Prostate gland (tissue), 2 donors: Measurements from ENCODE around the gene SYNJ2. TPM values are rescaled to one million over a fixed set of nuclear protein-coding genes. Genes with fewer than 3 reads are reported as not detected.
A peak's percentile ranks its signal among the peaks of the same experiment; 100 is the strongest.

Experiments used
- DNase-seq: peaks from one replicate; pipeline ENCODE4 v3.0.0-alpha.2; 2019; ENCODE audit warnings: low spot score
- H3K27ac ChIP-seq, 2 donors: fragments of 200-600 bp; sonication (generic); 2 replicates each; pipeline ENCODE4 v1.5.1; 2017 to 2019
- H3K27me3 ChIP-seq: fragments of 200-600 bp; sonication (generic); replicated peaks from 2 replicates; pipeline ENCODE4 v1.5.1; 2019; ENCODE audit not compliant: insufficient read depth
- H3K36me3 ChIP-seq, 2 donors: fragments of 200-600 bp; sonication (generic); 1 replicate in 1 of 2; 2 replicates in 1 of 2; pipeline versions ENCODE4 v1.5.1 to v1.8.1; 2017 to 2019
- H3K4me1 ChIP-seq: fragments of 200-600 bp; sonication (generic); replicated peaks from 2 replicates; pipeline ENCODE4 v1.5.1; 2019
- H3K4me3 ChIP-seq, 2 donors: fragments of 200-600 bp; sonication (generic); 2 replicates each; pipeline ENCODE4 v1.5.1; 2017 to 2019
- H3K9me3 ChIP-seq: fragments of 200-600 bp; sonication (generic); 2 replicates; pipeline ENCODE4 v1.5.1; 2017
- CTCF ChIP-seq, 4 experiments: fragments of 200-600 bp in 2 of 4; fragments of 450-650 bp in 2 of 4; sonication (generic) in 2 of 4; IDR thresholded peaks; 1 replicate in 3 of 4; 2 replicates in 1 of 4; pipeline ENCODE4 v1.5.1; 2016 to 2019; ENCODE audit warnings: antibody characterized with exemption in 4 of 4, mild to moderate bottlenecking in 2 of 4, moderate library complexity in 2 of 4
- POLR2A ChIP-seq: fragments of 450-650 bp; IDR thresholded peaks from one replicate; pipeline ENCODE4 v1.6.1; 2016; ENCODE audit warnings: antibody characterized with exemption, mild to moderate bottlenecking
- POLR2AphosphoS5 ChIP-seq: sonication (generic); formaldehyde crosslinking; IDR thresholded peaks from one replicate; pipeline ENCODE4 v1.6.1; 2017; ENCODE audit warnings: antibody characterized with exemption
- WGBS: methylation state at CpG from one replicate; pipeline ENCODE4 v1.1.5; 2018; 5-methylcytosine and 5-hydroxymethylcytosine counted together
- intact Hi-C: fragments of 100-400 bp; cut with DNase I; formaldehyde crosslinking; loops from one replicate; pipeline ENCODE4 v1.14.2; 2022
- total RNA-seq, 2 donors: library from RNA; depleted of rRNA; stranded (reverse); fragments of >200 nt; gene quantifications; one replicate each; pipeline ENCODE4 v1.1.0, GENCODE V29; 2016

The SYNJ2 gene
- total RNA-seq, 2 donors from 2014 or later = 19.7 to 19.9 TPM

GRCh38 chr6:158037021-158037420, 55.4 kb downstream of the SYNJ2 start:
- H3K4me1 ChIP-seq = peaks cover 16% of the 10 kb centered on the region
- TF ChIP-seq CTCF (IDR thresholded peaks at IDR 0.05) (no peak), POLR2A (no peak), POLR2AphosphoS5 (no peak)
- H3K4me3 ChIP-seq = no peak overlapping the region
- intact Hi-C loops = no loop called here
- peaks cover 0 to 6% of the 10 kb centered on the region in 2 donors for H3K36me3 ChIP-seq
- no peak for DNase-seq
- no peaks in the 10 kb centered on the region for H3K9me3 ChIP-seq
- 95% methylated on average over 12 of the region's 12 CpGs for WGBS
- H3K27ac ChIP-seq = no peak overlapping the region
- no peaks in the 10 kb centered on the region for H3K27me3 ChIP-seq

GRCh38 chr6:158037771-158038170, 56.1 kb downstream of the SYNJ2 start:
- no peak for DNase-seq
- WGBS = 85% methylated on average over 10 of the region's 10 CpGs
- TF ChIP-seq POLR2A (no peak), POLR2AphosphoS5 (peak; percentile 21)
- Histone ChIP-seq H3K36me3 (peaks cover 0 to 6% of the 10 kb centered on the region in 2 donors), H3K27me3 (no peaks in the 10 kb centered on the region), H3K27ac (no peak overlapping the region), H3K9me3 (no peaks in the 10 kb centered on the region), H3K4me1 (peaks cover 21% of the 10 kb centered on the region), H3K4me3 (no peak overlapping the region)
- intact Hi-C loops = no loop called here

DNA sequence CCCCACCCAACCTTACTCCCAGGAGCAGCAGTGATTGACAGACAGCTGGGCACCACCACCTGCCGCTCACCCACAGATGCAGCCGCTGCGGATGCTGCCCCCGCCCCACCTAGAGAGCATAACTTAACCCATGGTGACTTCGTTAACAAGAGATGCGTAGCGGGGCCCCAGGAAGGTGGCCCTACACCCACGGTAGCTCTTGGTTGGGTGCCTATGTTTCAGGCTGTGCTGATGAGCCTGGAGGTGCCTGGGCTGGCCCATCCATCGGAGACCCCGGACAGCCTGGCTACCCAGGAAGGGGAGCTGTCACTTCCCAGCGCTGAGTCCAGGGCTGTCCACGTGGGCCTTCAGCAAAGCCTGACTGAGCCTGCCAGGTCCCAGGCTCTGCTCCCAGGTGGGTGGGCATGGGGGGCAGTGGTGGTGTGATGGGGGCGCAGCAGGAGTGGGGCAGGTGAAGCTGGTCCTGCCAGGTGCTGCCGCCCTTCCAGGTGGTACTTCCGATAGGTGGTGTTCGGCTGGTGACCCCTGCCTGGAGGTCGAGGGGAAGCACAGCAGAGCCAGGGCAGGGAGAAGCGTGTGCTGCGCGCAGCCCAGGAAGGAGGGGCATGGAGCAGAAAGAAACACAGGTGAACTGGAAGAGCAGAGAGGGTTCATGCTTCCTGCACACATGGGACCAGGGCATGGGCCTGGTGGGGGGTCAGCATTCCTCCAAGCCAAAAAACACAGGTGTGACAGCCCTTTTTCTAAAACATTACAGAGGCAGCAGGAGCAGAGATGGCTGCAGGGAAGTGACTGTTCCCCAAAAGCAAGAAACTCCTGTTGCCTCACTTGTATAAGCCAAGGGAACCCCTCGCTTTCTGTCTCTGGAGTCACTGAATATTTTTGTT, 56.9 kb downstream of the SYNJ2 start:
- Histone ChIP-seq H3K36me3 (peaks cover 0 to 2% of the 10 kb centered on the region in 2 donors), H3K27me3 (no peaks in the 10 kb centered on the region), H3K27ac (no peak overlapping the region), H3K4me1 (peaks cover 25% of the 10 kb centered on the region), H3K4me3 (no peak overlapping the region), H3K9me3 (no peaks in the 10 kb centered on the region)
- intact Hi-C loops = no loop called here
- WGBS = 97% methylated on average over 10 of the region's 21 CpGs
- TF ChIP-seq POLR2AphosphoS5 (no peak), CTCF (IDR thresholded peaks at IDR 0.05) (no peak), POLR2A (no peak)
- DNase-seq = no peak

DNA sequence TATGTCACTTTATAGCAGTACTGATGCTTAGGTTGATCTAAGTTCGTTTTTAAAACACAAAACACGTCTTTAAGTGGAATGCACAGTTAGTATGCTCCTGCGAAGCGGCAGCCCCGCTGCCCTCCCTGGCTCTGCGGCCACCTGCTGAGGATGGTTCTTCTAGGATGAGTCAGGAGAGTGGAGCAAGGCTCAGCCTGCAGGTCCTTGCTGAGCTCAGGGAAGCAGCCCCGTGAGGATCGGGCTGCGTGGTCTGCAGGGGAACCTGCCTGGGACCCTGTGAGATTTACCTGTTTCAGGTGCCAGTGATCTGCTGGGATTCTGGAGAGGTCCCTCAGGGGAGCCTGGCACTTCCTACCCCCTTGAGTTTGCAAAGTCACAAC, 57.5 kb downstream of the SYNJ2 start:
- Histone ChIP-seq H3K36me3 (no peaks in the 10 kb centered on the region), H3K27ac (no peak overlapping the region), H3K9me3 (no peaks in the 10 kb centered on the region), H3K4me1 (peaks cover 30% of the 10 kb centered on the region), H3K27me3 (no peaks in the 10 kb centered on the region), H3K4me3 (no peak overlapping the region)
- intact Hi-C loops = no loop called here
- WGBS = 91% methylated on average over 9 of the region's 9 CpGs
- no peak for DNase-seq
- TF ChIP-seq CTCF (IDR thresholded peaks at IDR 0.05) (no peak), POLR2A (no peak), POLR2AphosphoS5 (no peak)

GRCh38 chr6:158039571-158040050, 57.9 kb downstream of the SYNJ2 start:
- Histone ChIP-seq H3K27ac (peak overlapping the region in 1 of 2 donors; percentile 82), H3K9me3 (no peaks in the 10 kb centered on the region), H3K36me3 (no peaks in the 10 kb centered on the region), H3K27me3 (no peaks in the 10 kb centered on the region), H3K4me1 (peaks cover 30% of the 10 kb centered on the region), H3K4me3 (no peak overlapping the region)
- DNase-seq = no peak
- 84% methylated on average over 17 of the region's 17 CpGs for WGBS
- TF ChIP-seq CTCF (IDR thresholded peaks at IDR 0.05) (no peak), POLR2A (no peak), POLR2AphosphoS5 (no peak)
- intact Hi-C loops = loop anchor here (5.0 kb wide), 1 partner anchor 37 kb away; no protein-coding TSS in a partner anchor
